ENCODE results near the gene NKIRAS2.

Gene NKIRAS2

GRCh38 chr17:42039794-42040763, 20.2 kb downstream of the NKIRAS2 start:
- Histone ChIP-seq H3K4me1 (no peaks in the 10 kb centered on the region), H3K4me3 (ENCODE audit: low read depth, low read length) (no peak overlapping the region), H3K9me3 (no peaks in the 10 kb centered on the region), H3K36me3 (no peaks in the 10 kb centered on the region), H3K27me3 (no peaks in the 10 kb centered on the region)
- TF ChIP-seq CTCF (IDR thresholded peaks at IDR 0.05; ENCODE audit: low read depth, low read length): no peak
- no peak for DNase-seq

- Histone ChIP-seq H3K36me3 (no peaks in the 10 kb centered on the region), H3K4me1 (no peaks in the 10 kb centered on the region), H3K9me3 (no peaks in the 10 kb centered on the region), H3K4me3 (ENCODE audit: low read depth, low read length) (no peak overlapping the region), H3K27me3 (no peaks in the 10 kb centered on the region)
- no peak for DNase-seq
- TF ChIP-seq CTCF (IDR thresholded peaks at IDR 0.05; ENCODE audit: low read depth, low read length): no peak
Observed at GRCh38 chr17:42040818-42041217, 20.9 kb downstream of the NKIRAS2 start.

GRCh38 chr17:42041619-42042018, 21.7 kb downstream of the NKIRAS2 start:
- H3K36me3 ChIP-seq: no peaks in the 10 kb centered on the region
- TF ChIP-seq CTCF (IDR thresholded peaks at IDR 0.05; ENCODE audit: low read depth, low read length): no peak
- no peaks in the 10 kb centered on the region for H3K9me3 ChIP-seq
- H3K27me3 ChIP-seq: no peaks in the 10 kb centered on the region
- no peak overlapping the region for H3K4me3 ChIP-seq (ENCODE audit: low read depth, low read length)
- H3K4me1 ChIP-seq: no peaks in the 10 kb centered on the region
- DNase-seq: no peak

GRCh38 chr17:42042598-42043319, 22.9 kb downstream of the NKIRAS2 start:
- no peaks in the 10 kb centered on the region for H3K27me3 ChIP-seq
- no peak overlapping the region for H3K4me3 ChIP-seq (ENCODE audit: low read depth, low read length)
- H3K4me1 ChIP-seq: no peaks in the 10 kb centered on the region
- no peak for TF ChIP-seq CTCF (IDR thresholded peaks at IDR 0.05; ENCODE audit: low read depth, low read length)
- H3K36me3 ChIP-seq: no peaks in the 10 kb centered on the region
- no peak for DNase-seq
- no peaks in the 10 kb centered on the region for H3K9me3 ChIP-seq

- H3K36me3 ChIP-seq: no peaks in the 10 kb centered on the region
- H3K9me3 ChIP-seq: no peaks in the 10 kb centered on the region
- no peaks in the 10 kb centered on the region for H3K4me1 ChIP-seq
- DNase-seq: no peak
- no peaks in the 10 kb centered on the region for H3K27me3 ChIP-seq
- no peak overlapping the region for H3K4me3 ChIP-seq (ENCODE audit: low read depth, low read length)
- TF ChIP-seq CTCF (IDR thresholded peaks at IDR 0.05; ENCODE audit: low read depth, low read length): no peak
Observed at GRCh38 chr17:42045719-42046118, 25.8 kb downstream of the NKIRAS2 start.

- DNase-seq: no peak
- Histone ChIP-seq H3K9me3 (no peaks in the 10 kb centered on the region), H3K4me1 (no peaks in the 10 kb centered on the region), H3K27me3 (no peaks in the 10 kb centered on the region), H3K4me3 (ENCODE audit: low read depth, low read length) (no peak overlapping the region), H3K36me3 (no peaks in the 10 kb centered on the region)
- no peak for TF ChIP-seq CTCF (IDR thresholded peaks at IDR 0.05; ENCODE audit: low read depth, low read length)
Observed at GRCh38 chr17:42047343-42047742, 27.5 kb downstream of the NKIRAS2 start.

Measured in BE2C (cell line).